Stomach (tissue), 9 donors: ENCODE data around the gene TAF1B. TPM values are rescaled to one million over a fixed set of nuclear protein-coding genes. Genes with fewer than 3 reads are reported as not detected.

Experiments used
- DNase-seq, 2 donors: peaks; one replicate each; pipeline versions ENCODE4 v3.0.0 to v3.0.0-alpha.2; 2013 to 2019
- H3K27ac ChIP-seq, 5 donors: fragments of 200-600 bp in 4 of 5; sonication (generic) in 4 of 5; one replicate each; pipeline ENCODE4 v1.5.1; 2013 to 2019; ENCODE audit warnings: mild to moderate bottlenecking in 1 of 5, moderate library complexity in 1 of 5
- H3K27me3 ChIP-seq, 3 donors: fragments of 200-600 bp; sonication (generic); one replicate each; pipeline ENCODE4 v1.5.1; 2017 to 2019; ENCODE audit warnings: mixed run types in 1 of 3
- H3K36me3 ChIP-seq, 4 donors: fragments of 200-600 bp; sonication (generic); 1 replicate in 3 of 4; 2 replicates in 1 of 4; pipeline ENCODE4 v1.5.1; 2016 to 2019
- H3K4me1 ChIP-seq, 4 donors: fragments of 200-600 bp; sonication (generic); one replicate each; pipeline ENCODE4 v1.5.1; 2016 to 2019
- H3K4me3 ChIP-seq, 4 donors: fragments of 200-600 bp; sonication (generic) in 3 of 4; one replicate each; pipeline ENCODE4 v1.5.1; 2016 to 2019; ENCODE audit warnings: mild to moderate bottlenecking in 1 of 4
- H3K9me3 ChIP-seq, 4 donors: fragments of 200-600 bp; sonication (generic); one replicate each; pipeline ENCODE4 v1.5.1; 2016 to 2019
- EP300 ChIP-seq: sonication (generic); formaldehyde crosslinking; IDR thresholded peaks from one replicate; pipeline ENCODE4 v1.6.1; 2017; ENCODE audit warnings: antibody characterized with exemption
- POLR2A ChIP-seq, 4 donors: fragments of 450-650 bp; IDR thresholded peaks; one replicate each; pipeline ENCODE4 v1.6.1; 2016; ENCODE audit warnings: antibody characterized with exemption in 4 of 4, control low read depth in 2 of 4, mild to moderate bottlenecking in 1 of 4, moderate library complexity in 1 of 4
- POLR2AphosphoS5 ChIP-seq, 3 donors: sonication (generic); formaldehyde crosslinking; IDR thresholded peaks; one replicate each; pipeline ENCODE4 v1.6.1; 2016; ENCODE audit warnings: antibody characterized with exemption in 3 of 3
- WGBS, 5 donors: extraction: QIAGEN DNeasy Blood & Tissue Kit in 3 of 5; methylation state at CpG; one replicate each; pipeline versions ENCODE4 v1.1.5 to v1.1.7; 2013 to 2018; 5-methylcytosine and 5-hydroxymethylcytosine counted together
- intact Hi-C: fragments of 100-400 bp; cut with DNase I; formaldehyde crosslinking; loops from one replicate; pipeline ENCODE4 v1.15.1; 2023; ENCODE audit warnings: low total_unique reads
- polyA plus RNA-seq, 3 donors: library from polyadenylated mRNA; stranded (reverse); fragments of 200-250 nt; gene quantifications; one replicate each; pipeline ENCODE4 v1.2.3, GENCODE V29; 2013
- total RNA-seq, 5 donors: library from RNA; depleted of rRNA; stranded (reverse); fragments of >200 nt; gene quantifications; one replicate each; pipeline versions ENCODE4 v1.1.0 to v1.2.3, GENCODE V29; 2014 to 2016
- TF ChIP-seq, protein P1 (sequence below), 7 experiments: fragments of 450-650 bp in 4 of 7; fragments of 200-600 bp in 3 of 7; sonication (generic) in 3 of 7; IDR thresholded peaks; one replicate each; pipeline ENCODE4 v1.5.1; 2016 to 2019; ENCODE audit warnings: antibody characterized with exemption in 7 of 7, control low read depth in 2 of 7, mild to moderate bottlenecking in 1 of 7
- donor health status: healthy with polysubstance abuse.
- donor health status: Bipolar disorder and iron deficiency.
- donor health status: healthy.

The TAF1B gene
- total and polyA plus RNA-seq, 8 donors, result 3.8 to 34.6 (median 6.4) TPM

DNA sequence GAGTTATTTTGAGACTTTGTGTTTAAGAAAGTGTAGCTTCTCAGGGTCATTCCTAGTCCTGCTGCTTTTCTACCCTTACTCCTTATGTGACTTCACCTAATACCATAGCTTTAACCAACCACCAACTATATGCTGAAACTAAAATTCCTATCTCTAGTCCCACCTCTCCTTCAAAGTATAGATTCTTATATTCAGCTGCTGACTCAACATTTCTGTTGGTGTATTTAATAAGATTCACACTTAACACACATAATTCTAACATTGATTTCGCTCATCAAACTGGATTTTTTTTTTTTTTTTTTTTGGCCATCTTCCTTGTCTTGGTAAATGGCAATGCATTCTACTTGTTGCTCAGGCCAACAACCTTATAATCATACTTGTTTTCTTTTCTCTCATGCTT, 30.1 kb downstream of the TAF1B start:
- no peak overlapping the region for H3K4me3 ChIP-seq
- H3K27me3 ChIP-seq, result no peaks in the 10 kb centered on the region
- H3K36me3 ChIP-seq, result peaks cover 17 to 93% (median 88%) of the 10 kb centered on the region in 4 donors
- no peaks in the 10 kb centered on the region for H3K9me3 ChIP-seq
- H3K27ac ChIP-seq, result no peak overlapping the region
- intact Hi-C loops, result no loop called here
- DNase-seq, result no peak
- TF ChIP-seq, protein P1, sequence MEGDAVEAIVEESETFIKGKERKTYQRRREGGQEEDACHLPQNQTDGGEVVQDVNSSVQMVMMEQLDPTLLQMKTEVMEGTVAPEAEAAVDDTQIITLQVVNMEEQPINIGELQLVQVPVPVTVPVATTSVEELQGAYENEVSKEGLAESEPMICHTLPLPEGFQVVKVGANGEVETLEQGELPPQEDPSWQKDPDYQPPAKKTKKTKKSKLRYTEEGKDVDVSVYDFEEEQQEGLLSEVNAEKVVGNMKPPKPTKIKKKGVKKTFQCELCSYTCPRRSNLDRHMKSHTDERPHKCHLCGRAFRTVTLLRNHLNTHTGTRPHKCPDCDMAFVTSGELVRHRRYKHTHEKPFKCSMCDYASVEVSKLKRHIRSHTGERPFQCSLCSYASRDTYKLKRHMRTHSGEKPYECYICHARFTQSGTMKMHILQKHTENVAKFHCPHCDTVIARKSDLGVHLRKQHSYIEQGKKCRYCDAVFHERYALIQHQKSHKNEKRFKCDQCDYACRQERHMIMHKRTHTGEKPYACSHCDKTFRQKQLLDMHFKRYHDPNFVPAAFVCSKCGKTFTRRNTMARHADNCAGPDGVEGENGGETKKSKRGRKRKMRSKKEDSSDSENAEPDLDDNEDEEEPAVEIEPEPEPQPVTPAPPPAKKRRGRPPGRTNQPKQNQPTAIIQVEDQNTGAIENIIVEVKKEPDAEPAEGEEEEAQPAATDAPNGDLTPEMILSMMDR (IDR thresholded peaks at IDR 0.05), result no peak
- TF ChIP-seq EP300 (no peak), POLR2A (IDR thresholded peaks at IDR 0.05) (no peak), POLR2AphosphoS5 (IDR thresholded peaks at IDR 0.05) (no peak)
- 90 to 100% (median 97%) methylated on average over 1 of the region's 1 CpG for WGBS, 5 donors
- no peaks in the 10 kb centered on the region for H3K4me1 ChIP-seq

DNA sequence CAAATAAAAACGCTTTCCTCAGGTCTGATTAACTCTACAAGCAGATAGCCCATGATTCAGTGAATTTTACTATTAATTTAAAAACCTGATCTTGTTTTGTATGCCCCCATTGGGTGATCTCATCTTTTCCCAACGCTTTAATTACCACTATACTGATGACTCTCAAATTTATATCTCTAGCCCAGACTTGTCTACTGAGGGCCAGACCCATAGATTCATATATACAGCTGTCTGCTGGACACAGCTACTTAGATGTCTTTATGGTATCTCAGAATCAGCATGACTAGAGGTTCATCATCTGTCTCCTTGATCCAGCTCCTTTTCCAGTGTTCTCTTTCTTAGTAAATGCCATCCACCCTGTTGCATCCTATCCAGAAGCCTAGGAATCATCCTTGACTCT, 33.8 kb downstream of the TAF1B start:
- no peak for TF ChIP-seq POLR2A (IDR thresholded peaks at IDR 0.05)
- Histone ChIP-seq H3K4me1 (no peaks in the 10 kb centered on the region), H3K9me3 (no peaks in the 10 kb centered on the region), H3K36me3 (peaks cover 17 to 81% (median 77%) of the 10 kb centered on the region in 4 donors), H3K4me3 (no peak overlapping the region), H3K27ac (no peak overlapping the region), H3K27me3 (no peaks in the 10 kb centered on the region)
- intact Hi-C loops, result no loop called here
- DNase-seq, result no peak
- WGBS, 5 donors, result 44 to 94% (median 76%) methylated on average over 2 of the region's 2 CpGs

DNA sequence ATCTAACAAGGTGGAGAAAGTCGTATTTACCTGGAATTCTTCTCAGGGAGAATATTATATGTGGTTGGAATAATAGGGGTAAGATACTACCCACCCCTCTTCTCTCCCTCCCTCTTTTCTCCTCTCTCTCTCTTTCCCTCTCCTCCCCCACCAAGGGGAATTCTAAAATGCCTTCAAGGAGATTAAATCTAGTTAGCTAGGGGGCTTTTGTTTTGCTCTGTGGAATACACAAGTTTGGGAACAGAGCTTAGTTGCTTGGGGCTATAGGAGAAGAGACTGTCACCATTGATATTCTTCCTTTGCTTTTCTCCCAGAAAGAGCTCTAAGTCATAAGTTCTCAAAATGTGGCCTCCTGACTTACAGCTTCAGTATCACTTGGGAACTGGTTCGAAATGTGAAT, 34.5 kb downstream of the TAF1B start:
- 96 to 100% (median 98%) methylated on average over 2 of the region's 2 CpGs for WGBS, 5 donors
- TF ChIP-seq POLR2A (IDR thresholded peaks at IDR 0.05) (no peak), POLR2AphosphoS5 (IDR thresholded peaks at IDR 0.05) (no peak), EP300 (no peak)
- TF ChIP-seq, protein P1 (IDR thresholded peaks at IDR 0.05), result no peak
- no peaks in the 10 kb centered on the region for H3K27me3 ChIP-seq

DNA sequence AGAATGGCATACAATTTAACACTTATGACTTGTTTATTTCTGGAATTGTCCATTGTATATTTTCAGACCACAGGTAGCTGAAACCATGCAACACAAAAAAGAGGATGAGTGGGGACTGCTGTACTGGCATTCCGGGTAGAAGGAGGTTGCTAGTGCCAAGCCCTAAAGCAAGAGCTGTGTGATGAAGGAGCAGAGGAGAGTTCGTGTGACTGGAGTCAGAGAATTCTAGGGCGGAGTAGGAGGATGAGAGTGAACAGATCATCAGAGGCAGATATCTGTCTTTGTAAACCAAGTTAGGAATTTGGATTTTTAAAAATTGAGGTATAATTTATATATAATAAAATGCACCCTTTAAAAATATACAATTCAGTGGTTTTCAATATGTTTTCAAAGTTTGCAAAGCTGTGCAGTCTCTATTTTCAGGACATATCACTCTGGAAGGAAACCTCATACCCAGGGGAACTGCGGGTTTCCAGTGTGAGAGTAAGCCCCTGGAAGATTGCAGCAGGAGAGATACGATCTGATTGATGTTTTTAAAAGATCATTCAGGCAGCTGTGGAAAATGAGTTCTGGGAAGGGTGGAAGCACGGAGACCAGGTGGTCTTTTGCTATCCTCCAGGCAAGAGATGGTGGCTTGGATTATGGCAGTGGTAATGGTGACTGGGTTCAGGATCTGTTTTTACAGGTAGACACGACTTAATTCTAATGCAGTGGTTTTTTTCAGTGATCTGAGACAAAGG, 36.4 kb downstream of the TAF1B start:
- H3K27ac ChIP-seq, result no peak overlapping the region
- H3K27me3 ChIP-seq, result no peaks in the 10 kb centered on the region
- H3K4me3 ChIP-seq, result no peak overlapping the region
- H3K36me3 ChIP-seq, result peaks cover 11 to 78% (median 77%) of the 10 kb centered on the region in 4 donors
- intact Hi-C loops, result no loop called here
- no peaks in the 10 kb centered on the region for H3K4me1 ChIP-seq
- TF ChIP-seq EP300 (no peak), POLR2A (IDR thresholded peaks at IDR 0.05) (no peak), POLR2AphosphoS5 (IDR thresholded peaks at IDR 0.05) (no peak)
- TF ChIP-seq, protein P1 (IDR thresholded peaks at IDR 0.05), result no peak
- WGBS, 5 donors, result 89 to 91% (median 90%) methylated on average over 7 of the region's 7 CpGs
- DNase-seq, result no peak
- H3K9me3 ChIP-seq, result no peaks in the 10 kb centered on the region

More for the DNA sequence above, 34.5 kb downstream of the TAF1B start:
- intact Hi-C loops, result no loop called here
- H3K36me3 ChIP-seq, result peaks cover 17 to 78% (median 75%) of the 10 kb centered on the region in 4 donors
- DNase-seq, result no peak
- no peaks in the 10 kb centered on the region for H3K4me1 ChIP-seq
- H3K4me3 ChIP-seq, result no peak overlapping the region
- H3K9me3 ChIP-seq, result no peaks in the 10 kb centered on the region
- H3K27ac ChIP-seq, result no peak overlapping the region

DNA sequence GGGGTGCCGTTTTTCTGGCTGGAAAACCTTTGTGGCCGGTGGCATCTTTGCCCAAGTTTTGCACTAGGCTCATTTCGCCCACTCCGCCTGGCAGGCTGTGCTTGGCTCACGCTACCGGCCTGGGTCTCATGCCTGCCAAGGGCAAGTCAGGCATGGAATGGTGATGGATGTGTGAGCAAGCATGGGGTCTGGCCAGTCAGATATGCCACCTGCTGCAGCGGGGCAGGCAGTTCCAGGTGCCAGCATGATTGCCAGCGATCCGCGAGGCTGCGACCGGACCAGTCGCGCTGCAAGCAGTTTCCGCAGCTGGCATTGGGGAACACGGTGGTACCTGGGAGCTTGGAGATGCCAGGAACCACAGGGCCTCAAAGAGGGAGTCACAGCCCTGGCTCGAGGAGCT, 40.6 kb downstream of the TAF1B start:
- 91 to 98% (median 96%) methylated on average over 16 to 17 of the region's 17 CpGs for WGBS, 5 donors
- intact Hi-C loops, result no loop called here
- DNase-seq, result no peak
- Histone ChIP-seq H3K9me3 (peaks cover 0 to 13% (median 0%) of the 10 kb centered on the region in 4 donors), H3K27ac (no peak overlapping the region), H3K27me3 (no peaks in the 10 kb centered on the region), H3K4me3 (no peak overlapping the region), H3K4me1 (no peaks in the 10 kb centered on the region), H3K36me3 (peaks cover 8 to 60% (median 55%) of the 10 kb centered on the region in 4 donors)
- TF ChIP-seq EP300, result no peak
- TF ChIP-seq POLR2A (IDR thresholded peaks at IDR 0.05), result no peak
- TF ChIP-seq POLR2AphosphoS5 (IDR thresholded peaks at IDR 0.05), result no peak
- TF ChIP-seq, protein P1 (IDR thresholded peaks at IDR 0.05), result no peak
